ENCODE results near the gene IL1RAPL2. TPM values are rescaled to one million over a fixed set of nuclear protein-coding genes. Genes with fewer than 3 reads are reported as not detected.

IL1RAPL2 gene
- polyA plus RNA-seq, 1 donor: 0.16 TPM

DNA sequence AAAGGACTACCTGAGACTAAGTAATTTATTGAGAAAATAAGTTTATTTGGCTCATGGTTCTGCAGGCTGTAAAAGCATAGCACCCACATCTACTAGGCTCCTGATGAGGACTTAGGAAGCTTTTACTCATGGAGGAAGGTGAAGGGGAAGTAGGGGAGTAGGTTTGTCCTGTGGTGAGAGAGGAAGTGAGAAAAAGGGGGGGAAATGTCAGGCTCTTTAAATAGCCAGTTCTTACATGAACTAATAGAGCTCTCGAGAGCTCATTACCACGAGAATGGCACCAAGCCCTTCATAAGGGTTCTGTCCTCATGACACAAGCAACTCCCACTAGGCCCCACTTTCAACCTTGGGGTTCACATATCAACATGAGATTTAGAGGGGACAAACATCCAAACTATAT lies 1130.9 kb downstream of the IL1RAPL2 start:
- WGBS (ENCODE audit: insufficient coverage, low lambda C conversion rate): no CpG with 5 or more reads among the region's 2 CpGs
- no peaks in the 10 kb centered on the region for H3K27me3 ChIP-seq (ENCODE audit: control insufficient read depth, insufficient read depth, low read length)
- DNase-seq: no peak
- no peak overlapping the region for H3K4me3 ChIP-seq (ENCODE audit: low read length)
- no peaks in the 10 kb centered on the region for H3K4me1 ChIP-seq (ENCODE audit: control insufficient read depth, insufficient read depth, low read length)
- no peak overlapping the region for H3K27ac ChIP-seq (ENCODE audit: low read length)
- H3K36me3 ChIP-seq (ENCODE audit: control insufficient read depth, insufficient read depth, low read length): no peaks in the 10 kb centered on the region
- no peaks in the 10 kb centered on the region for H3K9me3 ChIP-seq (ENCODE audit: control insufficient read depth, low read depth, low read length)

GRCh38 chrX:105697984-105698781 lies 1132.2 kb downstream of the IL1RAPL2 start:
- H3K36me3 ChIP-seq (ENCODE audit: control insufficient read depth, insufficient read depth, low read length): no peaks in the 10 kb centered on the region

DNA sequence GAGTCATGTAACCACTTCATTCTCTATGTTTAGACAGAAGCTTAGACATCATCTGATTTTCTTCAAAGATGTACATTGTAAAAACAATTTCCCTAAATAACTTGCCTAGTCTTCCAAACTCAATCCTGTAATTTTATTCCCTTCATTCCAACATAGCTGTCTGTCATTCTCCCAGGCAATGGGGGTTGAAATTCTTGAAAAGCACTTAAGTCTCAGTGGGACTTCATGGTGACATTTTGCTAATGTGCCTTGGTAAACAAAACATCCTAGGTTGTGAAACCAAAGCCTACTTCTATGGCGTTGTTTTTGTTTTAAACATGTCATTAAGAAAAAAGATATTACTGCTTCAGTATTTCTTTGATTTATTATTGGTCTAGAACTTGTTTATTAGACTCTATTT lies 1134.3 kb downstream of the IL1RAPL2 start:
- H3K36me3 ChIP-seq (ENCODE audit: control insufficient read depth, insufficient read depth, low read length): no peaks in the 10 kb centered on the region
- no peak for DNase-seq
- WGBS (ENCODE audit: insufficient coverage, low lambda C conversion rate): no CpG with 5 or more reads among the region's 1 CpG
- H3K4me1 ChIP-seq (ENCODE audit: control insufficient read depth, insufficient read depth, low read length): no peaks in the 10 kb centered on the region
- no peak overlapping the region for H3K4me3 ChIP-seq (ENCODE audit: low read length)
- H3K9me3 ChIP-seq (ENCODE audit: control insufficient read depth, low read depth, low read length): no peaks in the 10 kb centered on the region
- no peaks in the 10 kb centered on the region for H3K27me3 ChIP-seq (ENCODE audit: control insufficient read depth, insufficient read depth, low read length)
- no peak overlapping the region for H3K27ac ChIP-seq (ENCODE audit: low read length)

More at GRCh38 chrX:105697984-105698781, 1132.2 kb downstream of the IL1RAPL2 start:
- no peak overlapping the region for H3K27ac ChIP-seq (ENCODE audit: low read length)
- no peak for DNase-seq
- no peak overlapping the region for H3K4me3 ChIP-seq (ENCODE audit: low read length)
- H3K27me3 ChIP-seq (ENCODE audit: control insufficient read depth, insufficient read depth, low read length): no peaks in the 10 kb centered on the region
- no CpG with 5 or more reads among the region's 2 CpGs for WGBS (ENCODE audit: insufficient coverage, low lambda C conversion rate)
- H3K4me1 ChIP-seq (ENCODE audit: control insufficient read depth, insufficient read depth, low read length): no peaks in the 10 kb centered on the region
- no peaks in the 10 kb centered on the region for H3K9me3 ChIP-seq (ENCODE audit: control insufficient read depth, low read depth, low read length)

DNA sequence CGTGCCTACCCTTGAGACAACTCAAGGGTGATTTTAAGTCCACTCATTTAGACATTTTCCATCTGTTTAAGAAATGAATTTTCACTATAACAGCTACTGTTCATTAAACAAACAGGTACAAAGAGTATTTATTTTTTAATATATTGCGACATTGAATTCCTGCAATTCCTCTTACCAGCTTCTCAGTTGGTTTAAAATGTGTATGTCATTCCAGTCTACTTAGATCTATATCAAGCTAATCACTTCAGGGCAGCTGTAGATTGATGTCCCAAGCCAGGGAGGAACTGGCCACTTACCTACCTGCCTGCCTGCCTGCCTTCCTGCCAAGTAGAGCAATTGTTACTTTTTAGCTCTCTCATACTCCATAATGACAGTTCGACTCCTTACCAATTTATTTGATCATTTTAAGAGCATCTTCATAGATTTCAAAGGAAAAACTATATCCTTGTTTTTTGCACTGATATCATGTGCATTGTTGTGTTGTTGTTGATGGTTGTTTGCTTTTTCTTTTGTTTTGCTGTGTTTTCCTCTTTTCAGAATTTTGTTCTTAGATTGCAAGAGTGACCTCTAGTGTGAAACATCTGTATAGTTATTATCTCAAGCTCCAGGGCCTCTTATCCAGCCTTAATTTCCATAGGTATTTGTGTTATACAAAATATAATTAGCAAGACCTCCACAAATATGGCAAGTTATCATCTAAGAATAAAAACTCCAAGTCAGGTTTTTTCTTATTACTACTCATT lies 1135.5 kb downstream of the IL1RAPL2 start:
- Histone ChIP-seq H3K9me3 (ENCODE audit: control insufficient read depth, low read depth, low read length) (no peaks in the 10 kb centered on the region), H3K27me3 (ENCODE audit: control insufficient read depth, insufficient read depth, low read length) (no peaks in the 10 kb centered on the region), H3K36me3 (ENCODE audit: control insufficient read depth, insufficient read depth, low read length) (no peaks in the 10 kb centered on the region), H3K27ac (ENCODE audit: low read length) (no peak overlapping the region), H3K4me3 (ENCODE audit: low read length) (no peak overlapping the region), H3K4me1 (ENCODE audit: control insufficient read depth, insufficient read depth, low read length) (no peaks in the 10 kb centered on the region)
- no peak for DNase-seq
- WGBS (ENCODE audit: insufficient coverage, low lambda C conversion rate): no CpG with 5 or more reads among the region's 3 CpGs

DNA sequence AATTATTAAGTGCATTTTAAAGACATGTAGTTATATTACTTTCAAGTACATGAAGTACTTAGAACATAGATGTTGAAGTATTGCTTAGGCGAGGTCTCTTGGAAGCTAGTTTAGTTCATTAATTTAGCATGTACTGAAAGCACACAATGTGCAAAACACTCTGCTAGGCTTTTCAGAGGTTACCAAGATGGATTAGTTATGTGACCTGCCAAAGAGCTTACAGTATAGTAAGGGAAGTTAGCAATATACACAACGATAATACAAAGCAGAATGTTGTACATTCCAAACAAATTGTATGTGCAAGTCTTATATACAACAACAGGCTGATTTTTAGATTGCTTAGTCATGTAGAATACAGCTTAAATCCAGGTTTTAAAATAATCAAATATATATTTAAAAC lies 1137.9 kb downstream of the IL1RAPL2 start:
- no peaks in the 10 kb centered on the region for H3K36me3 ChIP-seq (ENCODE audit: control insufficient read depth, insufficient read depth, low read length)
- H3K4me3 ChIP-seq (ENCODE audit: low read length): no peak overlapping the region
- DNase-seq: no peak
- no peaks in the 10 kb centered on the region for H3K27me3 ChIP-seq (ENCODE audit: control insufficient read depth, insufficient read depth, low read length)
- H3K27ac ChIP-seq (ENCODE audit: low read length): no peak overlapping the region
- no peaks in the 10 kb centered on the region for H3K9me3 ChIP-seq (ENCODE audit: control insufficient read depth, low read depth, low read length)
- no CpG with 5 or more reads among the region's 2 CpGs for WGBS (ENCODE audit: insufficient coverage, low lambda C conversion rate)
- H3K4me1 ChIP-seq (ENCODE audit: control insufficient read depth, insufficient read depth, low read length): no peaks in the 10 kb centered on the region

- no peaks in the 10 kb centered on the region for H3K36me3 ChIP-seq (ENCODE audit: control insufficient read depth, insufficient read depth, low read length)
- H3K27me3 ChIP-seq (ENCODE audit: control insufficient read depth, insufficient read depth, low read length): no peaks in the 10 kb centered on the region
- no CpG with 5 or more reads among the region's 1 CpG for WGBS (ENCODE audit: insufficient coverage, low lambda C conversion rate)
- no peaks in the 10 kb centered on the region for H3K9me3 ChIP-seq (ENCODE audit: control insufficient read depth, low read depth, low read length)
- no peak for DNase-seq
- no peak overlapping the region for H3K4me3 ChIP-seq (ENCODE audit: low read length)
- H3K4me1 ChIP-seq (ENCODE audit: control insufficient read depth, insufficient read depth, low read length): no peaks in the 10 kb centered on the region
- H3K27ac ChIP-seq (ENCODE audit: low read length): no peak overlapping the region
Observed at GRCh38 chrX:105706041-105706440, 1140.0 kb downstream of the IL1RAPL2 start.

- Histone ChIP-seq H3K36me3 (ENCODE audit: control insufficient read depth, insufficient read depth, low read length) (no peaks in the 10 kb centered on the region), H3K4me3 (ENCODE audit: low read length) (no peak overlapping the region), H3K27me3 (ENCODE audit: control insufficient read depth, insufficient read depth, low read length) (no peaks in the 10 kb centered on the region), H3K9me3 (ENCODE audit: control insufficient read depth, low read depth, low read length) (no peaks in the 10 kb centered on the region), H3K27ac (ENCODE audit: low read length) (no peak overlapping the region), H3K4me1 (ENCODE audit: control insufficient read depth, insufficient read depth, low read length) (no peaks in the 10 kb centered on the region)
- no peak for DNase-seq
Observed at GRCh38 chrX:105711805-105712204, 1145.8 kb downstream of the IL1RAPL2 start.

DNA sequence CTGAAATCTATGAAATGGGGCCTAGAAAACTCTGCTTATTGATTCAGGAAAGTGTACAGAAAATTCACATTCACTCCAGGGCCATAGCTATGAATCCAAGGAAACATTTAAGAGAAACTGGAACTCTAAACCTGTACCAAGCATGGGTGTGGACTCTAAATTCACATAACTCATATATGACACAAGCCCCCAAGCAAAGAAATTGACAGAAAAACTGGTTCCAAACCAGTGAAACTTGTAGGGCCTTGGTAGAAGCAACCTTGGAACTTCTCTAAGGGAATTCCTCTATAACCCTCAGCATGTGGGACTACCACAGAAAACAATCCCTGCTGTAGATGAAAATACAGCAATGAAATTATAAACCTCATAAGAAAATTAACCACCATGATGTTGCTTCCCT lies 1149.7 kb downstream of the IL1RAPL2 start:
- Histone ChIP-seq H3K4me1 (ENCODE audit: control insufficient read depth, insufficient read depth, low read length) (no peaks in the 10 kb centered on the region), H3K36me3 (ENCODE audit: control insufficient read depth, insufficient read depth, low read length) (no peaks in the 10 kb centered on the region), H3K4me3 (ENCODE audit: low read length) (no peak overlapping the region), H3K27me3 (ENCODE audit: control insufficient read depth, insufficient read depth, low read length) (no peaks in the 10 kb centered on the region), H3K27ac (ENCODE audit: low read length) (no peak overlapping the region), H3K9me3 (ENCODE audit: control insufficient read depth, low read depth, low read length) (no peaks in the 10 kb centered on the region)
- no peak for DNase-seq

- no peaks in the 10 kb centered on the region for H3K27me3 ChIP-seq (ENCODE audit: control insufficient read depth, insufficient read depth, low read length)
Observed at GRCh38 chrX:105723966-105724735, 1158.2 kb downstream of the IL1RAPL2 start.

DNA sequence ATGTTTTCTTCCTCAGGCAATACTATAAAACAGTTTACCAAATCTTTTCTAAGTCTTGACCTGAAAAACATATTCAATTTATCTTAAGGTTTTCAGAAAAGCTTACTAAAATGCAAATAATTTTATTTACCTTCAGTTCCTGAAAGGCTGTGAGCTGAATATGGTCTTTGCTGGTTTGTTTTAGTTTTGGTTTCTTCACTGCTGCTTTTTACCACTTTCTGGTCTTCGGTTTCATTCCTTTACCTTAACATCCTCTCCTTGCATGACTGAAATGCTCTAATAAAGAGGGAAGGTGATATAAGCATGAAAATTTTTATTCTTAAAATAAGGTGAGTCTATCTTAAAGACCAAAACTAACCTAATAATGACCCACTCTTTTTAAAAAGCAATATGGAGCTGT lies 1159.2 kb downstream of the IL1RAPL2 start:
- no peaks in the 10 kb centered on the region for H3K27me3 ChIP-seq (ENCODE audit: control insufficient read depth, insufficient read depth, low read length)
- no peak overlapping the region for H3K4me3 ChIP-seq (ENCODE audit: low read length)
- H3K4me1 ChIP-seq (ENCODE audit: control insufficient read depth, insufficient read depth, low read length): no peaks in the 10 kb centered on the region
- H3K36me3 ChIP-seq (ENCODE audit: control insufficient read depth, insufficient read depth, low read length): no peaks in the 10 kb centered on the region
- 71% methylated on average over 1 of the region's 1 CpG for WGBS (ENCODE audit: insufficient coverage, low lambda C conversion rate)
- no peaks in the 10 kb centered on the region for H3K9me3 ChIP-seq (ENCODE audit: control insufficient read depth, low read depth, low read length)
- no peak for DNase-seq
- H3K27ac ChIP-seq (ENCODE audit: low read length): no peak overlapping the region

More at GRCh38 chrX:105723966-105724735, 1158.2 kb downstream of the IL1RAPL2 start:
- Histone ChIP-seq H3K4me3 (ENCODE audit: low read length) (no peak overlapping the region), H3K27ac (ENCODE audit: low read length) (no peak overlapping the region), H3K9me3 (ENCODE audit: control insufficient read depth, low read depth, low read length) (no peaks in the 10 kb centered on the region), H3K4me1 (ENCODE audit: control insufficient read depth, insufficient read depth, low read length) (no peaks in the 10 kb centered on the region), H3K36me3 (ENCODE audit: control insufficient read depth, insufficient read depth, low read length) (no peaks in the 10 kb centered on the region)
- DNase-seq: no peak
- WGBS (ENCODE audit: insufficient coverage, low lambda C conversion rate): no CpG with 5 or more reads among the region's 1 CpG

Measured in large intestine (tissue), 3 donors.